GM20000 (cell line): Measurements from ENCODE around the gene SYF2.

ENCODE experiments used
- DNase-seq: peaks from one replicate; pipeline ENCODE4 v3.0.0; 2012; ENCODE audit warnings: low spot score
- CTCF ChIP-seq: IDR thresholded peaks from 2 replicates; pipeline ENCODE4 v1.5.1; 2012; ENCODE audit warnings: mild to moderate bottlenecking, control low read depth; ENCODE audit errors: extremely low read depth, missing control alignments

The SYF2 gene

GRCh38 chr1:25173809-25174340, 58.4 kb downstream of the SYF2 start:
- no peak for DNase-seq
- no peak for TF ChIP-seq CTCF
